Measurements from ENCODE around the gene ECE1.

ECE1 gene

DNA sequence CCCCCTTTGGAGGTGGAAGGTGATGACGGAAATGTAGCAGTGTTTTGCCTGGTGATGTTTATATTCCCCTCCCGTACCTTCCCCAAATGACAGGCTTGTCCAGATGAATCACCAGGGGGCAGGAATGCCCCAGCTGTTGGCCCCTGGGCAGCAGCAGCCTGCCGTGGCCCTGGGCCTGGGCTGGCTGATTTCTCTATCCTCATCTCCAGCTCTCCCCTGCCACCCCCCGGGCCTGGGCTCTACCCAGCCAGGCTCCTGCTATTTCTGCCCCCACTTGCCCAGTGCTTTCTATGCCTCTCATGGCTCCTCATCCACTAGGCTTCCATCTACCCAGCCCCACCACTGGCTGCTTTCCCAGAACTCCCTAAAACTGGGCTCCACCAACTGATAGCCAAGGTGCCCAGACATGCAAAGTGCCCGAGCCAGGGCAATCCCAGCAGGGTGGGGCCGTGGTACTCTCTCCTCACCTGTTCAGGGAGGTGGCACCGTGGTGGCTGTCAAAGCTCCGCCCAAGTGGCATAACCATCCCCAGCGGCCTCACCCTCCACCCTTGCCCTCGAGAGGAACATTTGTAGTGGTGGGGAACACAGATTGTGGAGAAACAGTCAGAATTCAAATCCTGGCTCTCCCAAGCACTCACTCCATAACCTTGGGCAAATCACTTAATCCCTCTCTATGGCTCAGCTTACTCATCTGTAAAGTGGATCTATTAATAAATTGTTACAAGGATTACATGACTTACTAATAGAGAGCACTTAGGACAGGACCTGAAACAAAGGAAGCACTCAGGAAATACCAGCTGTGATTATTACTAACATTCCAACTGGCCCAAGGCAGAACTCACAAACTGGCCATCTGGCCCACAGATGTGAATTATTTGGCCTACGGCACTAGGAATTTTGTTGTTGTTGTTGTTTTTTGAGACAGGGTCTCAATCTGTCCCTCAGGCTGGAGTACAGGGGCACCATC lies 12.8 kb upstream of the ECE1 start:
- DNase-seq (ENCODE audit: insufficient read length, low spot score) (no peak), FAIRE-seq (no peak)

DNA sequence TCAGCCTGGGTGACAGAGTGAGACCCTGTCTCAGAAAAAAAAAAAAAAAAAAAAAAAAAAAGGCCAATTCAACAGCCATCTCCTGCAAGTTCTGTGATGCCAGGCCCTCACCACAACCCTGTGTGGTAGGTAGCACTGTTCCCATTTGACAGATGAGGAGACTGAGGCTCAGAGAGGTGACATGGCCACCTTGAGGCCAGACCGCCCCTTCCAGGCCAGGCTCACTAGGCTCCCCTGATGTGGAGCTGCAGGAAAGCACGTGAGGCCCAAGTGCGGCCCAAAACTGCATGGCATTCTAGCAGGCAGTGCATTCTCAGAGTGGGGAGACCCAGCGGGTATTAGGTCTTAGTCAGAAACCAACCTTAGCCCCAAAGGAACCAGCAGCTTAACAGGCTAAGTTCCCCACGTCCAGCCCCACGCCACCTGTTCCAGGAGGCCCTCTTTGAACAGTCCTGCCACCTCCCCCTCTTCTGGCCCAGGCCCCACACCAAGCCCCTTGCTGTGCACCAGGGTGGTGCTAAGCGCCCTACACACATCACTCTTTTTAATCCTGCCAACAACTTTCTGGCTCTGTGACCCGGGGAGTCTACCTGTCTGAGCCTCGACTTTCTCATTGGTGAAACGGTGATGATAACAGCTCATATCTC lies 11.7 kb upstream of the ECE1 start:
- no peak for TF ChIP-seq TAF1 (IDR thresholded peaks at IDR 0.05; ENCODE audit: low read depth, low read length)
- TF ChIP-seq SPI1 (IDR thresholded peaks at IDR 0.05; ENCODE audit: low read depth, low read length): no peak
- no peak for FAIRE-seq
- no peak for DNase-seq (ENCODE audit: insufficient read length, low spot score)

More for the DNA sequence above, 12.8 kb upstream of the ECE1 start:
- TF ChIP-seq POLR2AphosphoS5 (IDR thresholded peaks at IDR 0.05; ENCODE audit: low read depth, low read length) (no peak), PAX5 (IDR thresholded peaks at IDR 0.05; ENCODE audit: insufficient read depth, low read length, severe bottlenecking) (no peak), POU2F2 (IDR thresholded peaks at IDR 0.05; ENCODE audit: low read depth, low read length) (no peak), SPI1 (IDR thresholded peaks at IDR 0.05; ENCODE audit: low read depth, low read length) (no peak)

DNA sequence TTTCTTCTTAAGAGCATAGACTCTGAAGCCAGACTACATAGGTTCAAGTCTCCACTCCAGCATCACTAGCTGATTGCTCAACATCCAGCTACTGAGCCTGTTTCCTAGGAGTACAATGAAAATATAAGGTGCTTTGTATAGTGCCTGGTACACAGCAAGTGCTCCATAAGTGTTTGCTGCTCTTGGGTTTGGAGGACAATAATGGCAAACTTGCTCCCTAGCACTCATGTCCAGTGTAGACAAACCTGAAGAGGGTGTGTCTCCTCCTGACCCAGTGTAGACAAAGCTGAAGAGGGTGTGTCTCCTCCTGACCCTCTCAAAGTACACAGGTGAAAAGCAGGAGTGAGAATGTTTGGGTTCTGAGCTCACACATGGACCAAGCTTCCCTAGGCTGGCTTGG lies 10.5 kb upstream of the ECE1 start:
- DNase-seq (ENCODE audit: insufficient read length, low spot score) (no peak), FAIRE-seq (no peak)
- TF ChIP-seq POLR2AphosphoS5 (IDR thresholded peaks at IDR 0.05; ENCODE audit: low read depth, low read length) (no peak), TAF1 (IDR thresholded peaks at IDR 0.05; ENCODE audit: low read depth, low read length) (no peak), PAX5 (IDR thresholded peaks at IDR 0.05; ENCODE audit: insufficient read depth, low read length, severe bottlenecking) (no peak), POLR2A (IDR thresholded peaks at IDR 0.05; ENCODE audit: low read depth, low read length) (no peak), SPI1 (IDR thresholded peaks at IDR 0.05; ENCODE audit: low read depth, low read length) (no peak), POU2F2 (IDR thresholded peaks at IDR 0.05; ENCODE audit: low read depth, low read length) (no peak)

DNA sequence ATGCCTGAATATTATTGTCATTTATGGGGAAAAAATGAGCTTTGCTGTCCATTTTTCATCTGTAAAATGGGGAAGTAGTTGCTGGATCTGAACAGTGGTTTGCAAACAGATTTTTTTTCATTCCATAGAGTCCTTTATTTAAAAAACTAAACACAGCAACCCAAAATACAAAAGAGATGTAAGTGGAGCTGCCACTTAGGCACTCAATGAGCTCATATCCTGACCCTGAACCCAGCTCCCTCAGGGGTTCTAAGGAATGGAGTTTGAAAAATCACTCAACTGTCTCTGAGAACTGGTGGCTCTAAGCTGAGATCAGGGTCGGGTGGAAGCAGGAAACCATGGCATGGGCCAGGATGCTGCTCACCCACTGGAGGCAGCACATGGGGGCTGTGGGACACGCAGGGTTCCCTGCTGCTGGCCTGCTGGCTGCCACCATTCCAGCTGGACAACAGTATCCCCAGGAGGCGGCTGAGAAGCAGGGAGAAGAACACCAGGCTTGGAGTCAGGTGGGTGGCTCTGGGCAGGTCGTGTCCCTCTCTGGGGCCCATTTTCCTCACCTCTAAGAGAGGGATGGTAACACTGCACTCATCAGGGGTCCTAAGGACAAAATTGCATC lies 9.6 kb upstream of the ECE1 start:
- TF ChIP-seq SPI1 (IDR thresholded peaks at IDR 0.05; ENCODE audit: low read depth, low read length): no peak
- no peak for TF ChIP-seq POLR2AphosphoS5 (IDR thresholded peaks at IDR 0.05; ENCODE audit: low read depth, low read length)
- DNase-seq (ENCODE audit: insufficient read length, low spot score): no peak
- FAIRE-seq: no peak

DNA sequence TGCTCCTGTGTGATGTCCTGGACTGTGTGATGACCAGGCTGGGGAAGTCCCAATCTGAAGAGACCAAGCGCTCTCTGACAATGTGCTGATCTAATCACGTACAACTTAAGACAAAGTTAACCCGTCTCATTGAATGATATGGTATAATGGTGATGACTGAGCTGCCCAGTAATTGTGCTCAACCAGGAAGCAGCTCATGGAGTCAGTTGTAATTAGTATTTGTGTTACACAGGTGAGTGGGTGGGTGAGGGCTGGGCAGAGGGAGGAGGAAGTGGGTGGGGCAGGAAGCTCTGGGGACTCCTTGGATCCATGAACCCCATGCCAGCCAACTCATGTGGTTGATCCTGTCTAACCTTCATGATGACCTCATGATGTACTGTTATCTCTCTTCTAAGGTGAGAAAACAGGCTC lies 8.7 kb upstream of the ECE1 start:
- DNase-seq (ENCODE audit: insufficient read length, low spot score) (no peak), FAIRE-seq (no peak)
- TF ChIP-seq POLR2A (IDR thresholded peaks at IDR 0.05; ENCODE audit: low read depth, low read length): no peak

DNA sequence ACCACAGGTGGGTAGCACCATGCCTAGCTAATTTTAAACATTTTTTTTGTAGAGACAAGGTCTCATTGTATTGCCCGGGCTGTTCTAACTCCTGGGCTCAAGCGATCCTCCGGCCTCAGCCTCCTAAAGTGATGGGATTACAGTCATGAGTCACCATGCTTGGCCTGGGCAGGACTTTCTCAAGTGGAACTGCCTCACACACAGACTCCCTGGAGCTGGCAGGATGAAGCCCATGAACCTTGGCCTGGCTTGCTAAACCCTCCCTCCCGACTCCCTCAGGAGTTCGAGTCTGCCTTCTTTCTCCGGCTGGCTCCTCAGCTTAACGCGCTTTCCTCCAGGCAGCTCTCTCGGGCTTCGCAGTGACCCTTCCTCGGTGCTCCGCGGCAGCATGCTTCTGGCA lies 7.7 kb upstream of the ECE1 start:
- DNase-seq (ENCODE audit: insufficient read length, low spot score): no peak
- FAIRE-seq: no peak
- no peak for TF ChIP-seq TAF1 (IDR thresholded peaks at IDR 0.05; ENCODE audit: low read depth, low read length)
- no peak for TF ChIP-seq POU2F2 (IDR thresholded peaks at IDR 0.05; ENCODE audit: low read depth, low read length)
- TF ChIP-seq POLR2AphosphoS5 (IDR thresholded peaks at IDR 0.05; ENCODE audit: low read depth, low read length): no peak
- no peak for TF ChIP-seq SPI1 (IDR thresholded peaks at IDR 0.05; ENCODE audit: low read depth, low read length)

DNA sequence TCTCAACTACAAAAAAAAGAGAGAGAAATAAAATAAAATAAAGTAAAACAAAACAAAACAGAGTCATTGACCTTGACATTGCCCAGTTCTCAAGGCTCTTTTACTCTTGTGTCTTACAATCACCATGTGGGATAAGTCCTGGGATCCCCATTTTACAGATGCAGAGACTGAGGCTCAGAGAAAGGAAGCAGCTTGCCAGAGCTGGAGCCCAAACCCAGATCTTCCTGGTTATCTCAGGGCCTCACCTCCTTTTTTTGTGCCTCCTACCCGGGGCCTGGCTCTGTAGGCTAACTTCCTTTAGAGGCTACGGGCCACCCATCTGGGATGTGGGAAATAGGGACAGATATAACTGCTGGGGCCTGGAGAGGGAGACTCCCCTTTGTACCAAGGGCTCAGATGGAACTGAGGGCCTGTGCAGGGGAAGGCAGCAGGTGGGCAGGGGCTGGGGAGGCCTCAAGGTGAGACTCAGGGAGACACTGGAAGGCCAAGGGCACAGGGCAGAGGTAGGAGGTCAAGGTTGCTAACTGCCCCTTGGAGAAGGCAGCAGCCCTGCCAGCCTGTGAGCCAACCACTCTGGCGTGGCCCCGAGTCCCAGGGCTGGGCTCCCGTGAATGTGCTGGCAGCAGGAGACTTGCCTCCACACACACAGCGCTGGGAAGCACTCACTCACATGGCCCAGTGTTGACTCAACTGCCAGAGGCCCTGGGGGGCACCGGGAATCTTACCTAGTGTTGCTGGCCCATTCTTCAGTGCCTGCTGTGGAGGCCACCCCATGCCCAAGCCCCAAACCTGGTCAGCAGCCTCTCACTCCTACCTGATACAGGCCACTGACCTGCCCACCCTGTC lies 6.5 kb upstream of the ECE1 start:
- TF ChIP-seq POLR2AphosphoS5 (IDR thresholded peaks at IDR 0.05; ENCODE audit: low read depth, low read length) (no peak), TAF1 (IDR thresholded peaks at IDR 0.05; ENCODE audit: low read depth, low read length) (no peak)
- no peak for FAIRE-seq

DNA sequence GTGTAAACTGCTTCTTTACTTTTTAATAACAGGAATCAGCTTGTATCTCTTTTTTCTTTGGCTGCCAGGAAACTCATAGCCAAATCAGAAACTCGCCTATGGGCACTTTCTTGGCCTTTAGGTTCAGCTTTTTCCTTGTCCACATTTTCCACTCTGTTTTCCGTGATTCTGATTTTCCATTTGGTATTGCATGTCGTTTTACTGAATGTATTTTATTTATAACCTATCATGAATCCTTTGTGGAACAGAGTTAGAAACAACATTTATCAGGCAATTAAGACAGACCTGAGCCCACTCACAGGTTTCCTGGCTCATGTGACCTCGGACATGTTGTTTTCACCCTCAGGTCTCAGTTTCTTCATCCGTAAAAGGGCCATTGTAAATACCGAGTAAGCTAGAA lies 5.3 kb upstream of the ECE1 start:
- no peak for TF ChIP-seq POLR2AphosphoS5 (IDR thresholded peaks at IDR 0.05; ENCODE audit: low read depth, low read length)
- no peak for TF ChIP-seq TAF1 (IDR thresholded peaks at IDR 0.05; ENCODE audit: low read depth, low read length)
- TF ChIP-seq SPI1 (IDR thresholded peaks at IDR 0.05; ENCODE audit: low read depth, low read length): no peak
- no peak for TF ChIP-seq PAX5 (IDR thresholded peaks at IDR 0.05; ENCODE audit: insufficient read depth, low read length, severe bottlenecking)
- no peak for TF ChIP-seq POU2F2 (IDR thresholded peaks at IDR 0.05; ENCODE audit: low read depth, low read length)
- DNase-seq (ENCODE audit: insufficient read length, low spot score): no peak
- FAIRE-seq: no peak

More for the DNA sequence above, 6.5 kb upstream of the ECE1 start:
- no peak for DNase-seq (ENCODE audit: insufficient read length, low spot score)

DNA sequence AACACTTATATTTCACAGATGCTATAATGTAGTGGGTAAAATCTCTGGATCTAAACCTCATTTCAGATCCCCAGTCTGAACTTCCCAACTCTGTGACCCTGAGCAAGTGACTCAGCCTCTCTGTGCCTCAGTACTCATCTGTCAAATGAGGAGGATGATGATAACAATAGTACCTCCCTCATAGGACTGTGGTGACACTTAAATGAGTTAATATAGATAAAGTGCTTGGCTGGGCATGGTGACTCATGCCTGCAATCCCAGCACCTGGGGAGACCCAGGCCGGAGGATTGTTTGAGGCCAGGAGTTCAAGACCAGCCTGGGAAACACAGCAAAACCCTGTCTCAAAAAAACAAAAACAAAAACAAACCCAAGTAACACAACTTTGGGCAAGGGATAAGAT lies 4.7 kb upstream of the ECE1 start:
- DNase-seq (ENCODE audit: insufficient read length, low spot score) (no peak), FAIRE-seq (peak; percentile 65)
- TF ChIP-seq POLR2A (IDR thresholded peaks at IDR 0.05; ENCODE audit: low read depth, low read length) (no peak), POU2F2 (IDR thresholded peaks at IDR 0.05; ENCODE audit: low read depth, low read length) (no peak), POLR2AphosphoS5 (IDR thresholded peaks at IDR 0.05; ENCODE audit: low read depth, low read length) (no peak), PAX5 (IDR thresholded peaks at IDR 0.05; ENCODE audit: insufficient read depth, low read length, severe bottlenecking) (no peak), TAF1 (IDR thresholded peaks at IDR 0.05; ENCODE audit: low read depth, low read length) (no peak), SPI1 (IDR thresholded peaks at IDR 0.05; ENCODE audit: low read depth, low read length) (no peak)
